ENCODE results near the gene CDHR5. TPM values are rescaled to one million over a fixed set of nuclear protein-coding genes. Genes with fewer than 3 reads are reported as not detected.
"Not testable (repeated sequence)": the region's sequence is repeated elsewhere in the genome, so short reads cannot be mapped to it uniquely, and the experiment has no call there.

CDHR5 gene
- total and polyA plus RNA-seq, 3 donors from 2014 or later: 0.12 to 2.3 (median 0.63) TPM

- no peak for TF ChIP-seq POLR2A (IDR thresholded peaks at IDR 0.05)
- TF ChIP-seq, protein P1, sequence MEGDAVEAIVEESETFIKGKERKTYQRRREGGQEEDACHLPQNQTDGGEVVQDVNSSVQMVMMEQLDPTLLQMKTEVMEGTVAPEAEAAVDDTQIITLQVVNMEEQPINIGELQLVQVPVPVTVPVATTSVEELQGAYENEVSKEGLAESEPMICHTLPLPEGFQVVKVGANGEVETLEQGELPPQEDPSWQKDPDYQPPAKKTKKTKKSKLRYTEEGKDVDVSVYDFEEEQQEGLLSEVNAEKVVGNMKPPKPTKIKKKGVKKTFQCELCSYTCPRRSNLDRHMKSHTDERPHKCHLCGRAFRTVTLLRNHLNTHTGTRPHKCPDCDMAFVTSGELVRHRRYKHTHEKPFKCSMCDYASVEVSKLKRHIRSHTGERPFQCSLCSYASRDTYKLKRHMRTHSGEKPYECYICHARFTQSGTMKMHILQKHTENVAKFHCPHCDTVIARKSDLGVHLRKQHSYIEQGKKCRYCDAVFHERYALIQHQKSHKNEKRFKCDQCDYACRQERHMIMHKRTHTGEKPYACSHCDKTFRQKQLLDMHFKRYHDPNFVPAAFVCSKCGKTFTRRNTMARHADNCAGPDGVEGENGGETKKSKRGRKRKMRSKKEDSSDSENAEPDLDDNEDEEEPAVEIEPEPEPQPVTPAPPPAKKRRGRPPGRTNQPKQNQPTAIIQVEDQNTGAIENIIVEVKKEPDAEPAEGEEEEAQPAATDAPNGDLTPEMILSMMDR (IDR thresholded peaks at IDR 0.05): no peak
- no peaks in the 10 kb centered on the region for H3K36me3 ChIP-seq (ENCODE audit: low read depth, missing control alignments)
- 85 to 93% methylated on average over 5 to 16 of the region's 16 CpGs for WGBS, 2 donors
- intact Hi-C loops (cut with DNase I; ENCODE audit: low total_unique reads): no loop called here
- H3K27ac ChIP-seq: no peak overlapping the region
- H3K27me3 ChIP-seq: no peaks in the 10 kb centered on the region
- DNase-seq: no peak
- H3K4me1 ChIP-seq: peaks cover 5% of the 10 kb centered on the region
- H3K9me3 ChIP-seq: no peaks in the 10 kb centered on the region
- H3K4me3 ChIP-seq: no peak overlapping the region
Observed at GRCh38 chr11:659532-660085, 34.9 kb upstream of the CDHR5 start.

- Histone ChIP-seq H3K4me1 (peaks cover 2% of the 10 kb centered on the region), H3K9me3 (no peaks in the 10 kb centered on the region), H3K27ac (no peak overlapping the region), H3K4me3 (no peak overlapping the region), H3K27me3 (no peaks in the 10 kb centered on the region), H3K36me3 (ENCODE audit: low read depth, missing control alignments) (no peaks in the 10 kb centered on the region)
- intact Hi-C loops (cut with DNase I; ENCODE audit: low total_unique reads): no loop called here
- no peak for DNase-seq
- no peak for TF ChIP-seq POLR2A (IDR thresholded peaks at IDR 0.05)
- TF ChIP-seq, protein P1 (IDR thresholded peaks at IDR 0.05): no peak
- WGBS, 2 donors: 87 to 90% methylated on average over 14 of the region's 14 CpGs
Observed at GRCh38 chr11:657691-658126, 33.0 kb upstream of the CDHR5 start.

- H3K4me3 ChIP-seq: no peak overlapping the region
- H3K9me3 ChIP-seq: no peaks in the 10 kb centered on the region
- no peak for TF ChIP-seq POLR2A (IDR thresholded peaks at IDR 0.05)
- TF ChIP-seq, protein P1 (IDR thresholded peaks at IDR 0.05): no peak
- H3K4me1 ChIP-seq: no peaks in the 10 kb centered on the region
- intact Hi-C loops (cut with DNase I; ENCODE audit: low total_unique reads): no loop called here
- H3K27me3 ChIP-seq: no peaks in the 10 kb centered on the region
- H3K27ac ChIP-seq: no peak overlapping the region
- no peak for DNase-seq
- H3K36me3 ChIP-seq (ENCODE audit: low read depth, missing control alignments): no peaks in the 10 kb centered on the region
- 90 to 91% methylated on average over 7 of the region's 7 CpGs for WGBS, 2 donors
Observed at GRCh38 chr11:656866-657265, 32.1 kb upstream of the CDHR5 start.

GRCh38 chr11:656426-656825 lies 31.7 kb upstream of the CDHR5 start:
- intact Hi-C loops (cut with DNase I; ENCODE audit: low total_unique reads): no loop called here
- TF ChIP-seq, protein P1 (IDR thresholded peaks at IDR 0.05): no peak
- no peak for TF ChIP-seq POLR2A (IDR thresholded peaks at IDR 0.05)
- no peaks in the 10 kb centered on the region for H3K36me3 ChIP-seq (ENCODE audit: low read depth, missing control alignments)
- no peak overlapping the region for H3K4me3 ChIP-seq
- H3K4me1 ChIP-seq: no peaks in the 10 kb centered on the region
- no peaks in the 10 kb centered on the region for H3K27me3 ChIP-seq
- DNase-seq: no peak
- no peak overlapping the region for H3K27ac ChIP-seq
- WGBS, 2 donors: 81 to 94% methylated on average over 6 to 14 of the region's 14 CpGs
- no peaks in the 10 kb centered on the region for H3K9me3 ChIP-seq

- TF ChIP-seq, protein P1 (IDR thresholded peaks at IDR 0.05): no peak
- no peak for TF ChIP-seq POLR2A (IDR thresholded peaks at IDR 0.05)
- Histone ChIP-seq H3K36me3 (ENCODE audit: low read depth, missing control alignments) (no peaks in the 10 kb centered on the region), H3K27me3 (no peaks in the 10 kb centered on the region), H3K4me1 (no peaks in the 10 kb centered on the region), H3K27ac (no peak overlapping the region), H3K9me3 (no peaks in the 10 kb centered on the region), H3K4me3 (no peak overlapping the region)
- DNase-seq: no peak
- 90 to 93% methylated on average over 30 of the region's 30 CpGs for WGBS, 2 donors
- intact Hi-C loops (cut with DNase I; ENCODE audit: low total_unique reads): no loop called here
Observed at GRCh38 chr11:655036-655726, 30.4 kb upstream of the CDHR5 start.

DNA sequence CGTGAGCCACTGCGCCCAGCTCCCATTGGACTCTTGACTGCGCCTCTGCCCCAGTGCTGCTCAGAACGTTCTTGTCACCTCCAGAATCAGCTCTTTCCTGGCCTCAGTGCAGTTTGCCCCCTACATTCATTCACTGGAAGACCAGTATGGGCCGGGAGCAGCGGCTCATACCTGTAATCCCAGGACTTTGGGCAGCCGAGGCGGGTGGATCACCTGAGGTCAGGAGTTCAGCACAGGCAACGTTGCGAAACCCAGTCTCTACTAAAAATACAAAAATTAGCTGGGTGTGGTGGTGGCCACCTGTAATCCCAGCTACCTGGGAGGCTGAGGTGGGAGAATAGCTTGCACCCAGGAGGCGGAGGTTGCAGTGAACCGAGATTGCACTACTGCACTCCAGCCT lies 29.7 kb upstream of the CDHR5 start:
- intact Hi-C loops (cut with DNase I; ENCODE audit: low total_unique reads); H3K4me3 ChIP-seq; H3K36me3 ChIP-seq (ENCODE audit: low read depth, missing control alignments); H3K4me1 ChIP-seq; H3K27me3 ChIP-seq; DNase-seq; H3K27ac ChIP-seq; H3K9me3 ChIP-seq: not testable (repeated sequence)
- WGBS, 2 donors: 86 to 94% methylated on average over 12 of the region's 12 CpGs

Measured in testis (tissue), 3 donors.